Keratinocyte (primary cell): ENCODE measurements around the gene NECTIN1. TPM values are rescaled to one million over a fixed set of nuclear protein-coding genes. Genes with fewer than 3 reads are reported as not detected.

Experiments
- DNase-seq: peaks from one replicate; pipeline ENCODE4 v3.0.0-alpha.2; 2011; ENCODE audit warnings: low read depth, missing footprints, low spot score
- FAIRE-seq: peaks from 2 replicates; lab custom pipeline; 2011; peaks lifted over from hg19 to GRCh38; lab: Jason Lieb, UNC
- H2AFZ ChIP-seq: 2 replicates; pipeline ENCODE4 v1.6.0; 2012; ENCODE audit warnings: low read length, control low read depth, inconsistent platforms; ENCODE audit not compliant: control insufficient read depth
- H3K27ac ChIP-seq: 2 replicates; pipeline ENCODE4 v1.5.1; 2011; ENCODE audit warnings: low read length; ENCODE audit not compliant: control insufficient read depth, insufficient read depth
- H3K27me3 ChIP-seq: 3 replicates; pipeline ENCODE4 v1.6.0; 2011; ENCODE audit warnings: low read length; ENCODE audit not compliant: control insufficient read depth, insufficient read depth; ENCODE audit errors: extremely low read depth
- H3K36me3 ChIP-seq, 2 experiments: 2 replicates in 1 of 2; 3 replicates in 1 of 2; pipeline ENCODE4 v1.5.1; 2011; ENCODE audit warnings: low read length in 2 of 2, mild to moderate bottlenecking in 1 of 2; ENCODE audit not compliant: control insufficient read depth in 2 of 2, insufficient read depth in 2 of 2; ENCODE audit errors: extremely low read depth in 1 of 2
- H3K4me1 ChIP-seq: 3 replicates; pipeline ENCODE4 v1.5.1; 2011; ENCODE audit warnings: low read length; ENCODE audit not compliant: control insufficient read depth, insufficient read depth; ENCODE audit errors: extremely low read depth
- H3K4me2 ChIP-seq: 3 replicates; pipeline ENCODE4 v1.6.0; 2011; ENCODE audit warnings: low read depth, low read length; ENCODE audit not compliant: control insufficient read depth, insufficient read depth; ENCODE audit errors: extremely low read depth
- H3K4me3 ChIP-seq, 3 experiments: fragments of 200-600 bp in 1 of 3; sonication (generic) in 1 of 3; 2 replicates in 2 of 3; 3 replicates in 1 of 3; pipeline ENCODE4 v1.5.1; 2011 to 2016; ENCODE audit warnings: low read length in 3 of 3, mild to moderate bottlenecking in 3 of 3, control low read depth in 2 of 3, inconsistent platforms in 1 of 3, low read depth in 1 of 3, mixed read lengths in 1 of 3, mixed run types in 1 of 3, moderate library complexity in 1 of 3; ENCODE audit not compliant: control insufficient read depth in 2 of 3, insufficient read depth in 2 of 3; ENCODE audit errors: extremely low read depth in 1 of 3
- H3K79me2 ChIP-seq: 2 replicates; pipeline ENCODE4 v1.6.0; 2012; ENCODE audit warnings: low read length; ENCODE audit not compliant: control insufficient read depth, insufficient read depth
- H3K9ac ChIP-seq: 3 replicates; pipeline ENCODE4 v1.6.0; 2011; ENCODE audit warnings: low read length; ENCODE audit not compliant: control insufficient read depth, insufficient read depth; ENCODE audit errors: extremely low read depth
- H3K9me1 ChIP-seq: 3 replicates; pipeline ENCODE4 v1.6.0; 2011; ENCODE audit warnings: low read length; ENCODE audit not compliant: control insufficient read depth, insufficient read depth; ENCODE audit errors: extremely low read depth
- H3K9me3 ChIP-seq: 2 replicates; pipeline ENCODE4 v1.5.1; 2012; ENCODE audit warnings: low read depth, low read length; ENCODE audit not compliant: control insufficient read depth
- H4K20me1 ChIP-seq: 3 replicates; pipeline ENCODE4 v1.6.0; 2011; ENCODE audit warnings: low read length; ENCODE audit not compliant: control insufficient read depth, insufficient read depth; ENCODE audit errors: extremely low read depth
- EZH2 ChIP-seq: IDR thresholded peaks from one replicate; pipeline ENCODE4 v1.6.1; 2012; ENCODE audit warnings: inconsistent platforms, mild to moderate bottlenecking, low read length, moderate library complexity
- dilution Hi-C: fragments of 300-500 bp; cut with MboI; formaldehyde crosslinking; loops from one replicate; pipeline ENCODE4 v1.7.0; 2020; ENCODE audit warnings: low sequenced_read_pairs; ENCODE audit not compliant: extremely low pct_ligation_motif_present
- polyA plus RNA-seq, 5 experiments: library from polyadenylated mRNA; depleted of rRNA in 3 of 5; stranded (reverse) in 3 of 5; stranded (forward) in 1 of 5; unstranded in 1 of 5; fragments of >200 nt; gene quantifications; 1 replicate in 1 of 5; 2 replicates in 3 of 5; 3 replicates in 1 of 5; pipeline versions ENCODE4 v1.2.1 to v1.2.3, GENCODE V29; 2011 to 2012; ENCODE audit warnings: missing spikeins in 2 of 5, low read depth in 1 of 5, low replicate concordance in 1 of 5
- TF ChIP-seq, protein P1 (sequence below), 3 experiments: IDR thresholded peaks in 1 of 3; conservative IDR thresholded peaks in 1 of 3; optimal IDR thresholded peaks in 1 of 3; 2 replicates in 2 of 3; 3 replicates in 1 of 3; pipeline versions ENCODE3 to v1.5.1; 2011; ENCODE audit warnings: low read length in 3 of 3, mild to moderate bottlenecking in 3 of 3, moderate library complexity in 2 of 3, control low read depth in 1 of 3, inconsistent platforms in 1 of 3; ENCODE audit not compliant: insufficient read depth in 2 of 3; ENCODE audit errors: extremely low read depth in 1 of 3

The NECTIN1 gene
- polyA plus RNA-seq, 1 donor (not counting 4 experiments of a cell fraction or from before 2014, with no cell fraction given): 37.5 TPM

DNA sequence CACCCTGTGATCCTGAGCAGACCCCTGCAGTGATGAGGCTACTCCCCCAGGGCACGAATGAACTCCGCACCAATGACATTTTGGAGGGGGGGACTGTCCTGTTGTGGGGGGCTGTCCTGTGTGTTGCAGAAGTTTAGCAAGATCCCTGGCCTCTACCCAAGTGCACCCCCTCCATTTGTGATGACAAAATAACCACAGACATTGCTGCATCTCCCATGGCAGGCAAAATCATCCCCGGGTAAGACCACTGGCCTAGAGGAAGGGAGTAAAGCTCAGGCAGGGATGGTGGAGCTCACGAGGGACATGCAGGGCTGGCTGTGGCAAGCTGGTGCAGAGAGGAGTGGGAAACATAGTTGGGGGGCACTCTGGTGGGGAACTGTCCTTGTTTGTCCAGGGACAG lies 40.6 kb downstream of the NECTIN1 start:
- no peak for FAIRE-seq
- TF ChIP-seq, protein P1, sequence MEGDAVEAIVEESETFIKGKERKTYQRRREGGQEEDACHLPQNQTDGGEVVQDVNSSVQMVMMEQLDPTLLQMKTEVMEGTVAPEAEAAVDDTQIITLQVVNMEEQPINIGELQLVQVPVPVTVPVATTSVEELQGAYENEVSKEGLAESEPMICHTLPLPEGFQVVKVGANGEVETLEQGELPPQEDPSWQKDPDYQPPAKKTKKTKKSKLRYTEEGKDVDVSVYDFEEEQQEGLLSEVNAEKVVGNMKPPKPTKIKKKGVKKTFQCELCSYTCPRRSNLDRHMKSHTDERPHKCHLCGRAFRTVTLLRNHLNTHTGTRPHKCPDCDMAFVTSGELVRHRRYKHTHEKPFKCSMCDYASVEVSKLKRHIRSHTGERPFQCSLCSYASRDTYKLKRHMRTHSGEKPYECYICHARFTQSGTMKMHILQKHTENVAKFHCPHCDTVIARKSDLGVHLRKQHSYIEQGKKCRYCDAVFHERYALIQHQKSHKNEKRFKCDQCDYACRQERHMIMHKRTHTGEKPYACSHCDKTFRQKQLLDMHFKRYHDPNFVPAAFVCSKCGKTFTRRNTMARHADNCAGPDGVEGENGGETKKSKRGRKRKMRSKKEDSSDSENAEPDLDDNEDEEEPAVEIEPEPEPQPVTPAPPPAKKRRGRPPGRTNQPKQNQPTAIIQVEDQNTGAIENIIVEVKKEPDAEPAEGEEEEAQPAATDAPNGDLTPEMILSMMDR (optimal IDR thresholded peaks at IDR 0.05 in 1 of 3, IDR thresholded peaks at IDR 0.05 in 1 of 3, conservative IDR thresholded peaks at IDR 0.05 in 1 of 3; ENCODE audit: extremely low read depth in 1 of 3, insufficient read depth in 2 of 3, low read length in 3 of 3): no peak
- TF ChIP-seq EZH2: no peak
- no peak overlapping the region for H3K4me2 ChIP-seq
- H3K79me2 ChIP-seq: peaks cover 69% of the 10 kb centered on the region
- no peak for DNase-seq
- H2AFZ ChIP-seq: no peak overlapping the region
- no peak overlapping the region for H3K27ac ChIP-seq
- peaks cover 1 to 5% of the 10 kb centered on the region in 2 experiments for H3K36me3 ChIP-seq
- H4K20me1 ChIP-seq: no peaks in the 10 kb centered on the region
- peaks cover 98% of the 10 kb centered on the region for H3K4me1 ChIP-seq
- H3K9ac ChIP-seq: no peak overlapping the region
- no peaks in the 10 kb centered on the region for H3K27me3 ChIP-seq
- no peak overlapping the region for H3K4me3 ChIP-seq
- H3K9me3 ChIP-seq: no peaks in the 10 kb centered on the region
- peaks cover 2% of the 10 kb centered on the region for H3K9me1 ChIP-seq
- dilution Hi-C loops: no loop called here

DNA sequence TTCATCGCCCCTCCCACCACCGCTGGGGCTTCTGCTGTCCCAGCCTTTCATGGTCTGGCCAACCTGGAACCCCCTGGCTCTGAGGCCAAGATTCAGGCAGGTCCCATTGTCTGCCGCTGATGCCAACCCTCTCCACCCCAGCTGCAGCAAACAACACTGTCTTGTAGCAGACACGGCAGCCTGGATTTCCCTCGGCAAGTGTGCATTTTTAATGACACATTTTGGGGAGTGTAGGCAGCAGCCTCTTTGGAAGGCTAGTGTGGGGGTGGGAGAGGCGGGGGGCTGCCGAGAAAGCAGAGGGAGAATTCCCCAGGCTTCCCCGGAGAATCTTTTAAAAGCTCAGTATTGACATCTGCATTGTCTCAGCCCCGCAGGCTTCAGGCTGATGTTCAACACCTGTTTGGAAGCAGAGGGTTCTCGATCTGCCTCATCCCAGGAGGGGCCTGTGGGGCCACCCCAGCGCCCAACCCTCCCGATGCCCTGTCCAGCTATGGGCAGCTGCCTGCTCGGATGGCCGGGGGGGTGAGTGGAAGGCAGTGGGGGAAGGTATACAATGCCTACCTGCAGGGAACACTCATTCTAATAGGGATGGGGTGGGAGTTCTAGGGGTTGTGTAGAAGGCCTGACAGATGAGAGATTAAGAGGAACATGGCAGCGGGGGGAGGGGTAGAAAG lies 41.5 kb downstream of the NECTIN1 start:
- no peak for FAIRE-seq
- peak overlapping the region; percentile 39 for H3K9ac ChIP-seq
- no peaks in the 10 kb centered on the region for H3K27me3 ChIP-seq
- H3K79me2 ChIP-seq: peaks cover 69% of the 10 kb centered on the region
- H3K4me1 ChIP-seq: peaks cover 91% of the 10 kb centered on the region
- peaks cover 2% of the 10 kb centered on the region for H3K9me1 ChIP-seq
- dilution Hi-C loops: no loop called here
- no peak overlapping the region for H3K4me3 ChIP-seq
- TF ChIP-seq, protein P1 (optimal IDR thresholded peaks at IDR 0.05 in 1 of 3, IDR thresholded peaks at IDR 0.05 in 1 of 3, conservative IDR thresholded peaks at IDR 0.05 in 1 of 3; ENCODE audit: extremely low read depth in 1 of 3, insufficient read depth in 2 of 3, low read length in 3 of 3): no peak
- no peak for TF ChIP-seq EZH2
- H3K27ac ChIP-seq: peak overlapping the region; percentile 18
- H3K9me3 ChIP-seq: no peaks in the 10 kb centered on the region
- peak overlapping the region; percentile 60 for H3K4me2 ChIP-seq
- no peak for DNase-seq
- peaks cover 1 to 5% of the 10 kb centered on the region in 2 experiments for H3K36me3 ChIP-seq
- no peak overlapping the region for H2AFZ ChIP-seq
- H4K20me1 ChIP-seq: no peaks in the 10 kb centered on the region
